Mesothelial cell of epicardium (in vitro differentiated cells): ENCODE results near the gene SIPA1L3. TPM values are rescaled to one million over a fixed set of nuclear protein-coding genes. Genes with fewer than 3 reads are reported as not detected.

ENCODE experiments used
- DNase-seq, 2 experiments: peaks; one replicate each; pipeline ENCODE4 v3.0.0; 2021; ENCODE audit warnings: low spot score in 2 of 2; ENCODE audit not compliant: unreplicated experiment in 2 of 2
- H3K27ac Mint-ChIP-seq: 2 replicates; pipeline ENCODE4 v1.8.0; 2021; ENCODE audit warnings: mixed read lengths
- H3K27me3 Mint-ChIP-seq: 2 replicates; pipeline ENCODE4 v1.8.0; 2021; ENCODE audit warnings: low read depth, mixed read lengths
- H3K36me3 Mint-ChIP-seq: 2 replicates; pipeline ENCODE4 v1.8.0; 2021; ENCODE audit warnings: mixed read lengths
- H3K4me1 Mint-ChIP-seq: 2 replicates; pipeline ENCODE4 v1.8.0; 2021; ENCODE audit warnings: mixed read lengths
- H3K4me3 Mint-ChIP-seq: 2 replicates; pipeline ENCODE4 v1.8.0; 2021; ENCODE audit warnings: mild to moderate bottlenecking, moderate library complexity, mixed read lengths
- H3K9me3 Mint-ChIP-seq: 2 replicates; pipeline ENCODE4 v1.8.0; 2021; ENCODE audit warnings: mixed read lengths
- CTCF ChIP-seq: fragments of 200-600 bp; sonication (generic); IDR thresholded peaks from one replicate; pipeline ENCODE4 v1.5.0; 2021; ENCODE audit warnings: antibody characterized with exemption; ENCODE audit not compliant: unreplicated experiment
- total RNA-seq: library from RNA; stranded (reverse); gene quantifications from 3 replicates; pipeline ENCODE4 v1.2.1, GENCODE V29; 2021

Gene SIPA1L3
- total RNA-seq, 1 donor from 2014 or later = 58.2 TPM

- H3K9me3 Mint-ChIP-seq = peaks cover 6% of the 10 kb centered on the region
- H3K36me3 Mint-ChIP-seq = peaks cover 18% of the 10 kb centered on the region
- no peak for TF ChIP-seq CTCF
- H3K27me3 Mint-ChIP-seq = no peaks in the 10 kb centered on the region
- H3K4me3 Mint-ChIP-seq = no peak overlapping the region
- DNase-seq = no peak
- H3K4me1 Mint-ChIP-seq = peaks cover 17% of the 10 kb centered on the region
- no peak overlapping the region for H3K27ac Mint-ChIP-seq
Measured at GRCh38 chr19:38030686-38031422, 123.8 kb downstream of the SIPA1L3 start.

- no peak for TF ChIP-seq CTCF
- no peak overlapping the region for H3K4me3 Mint-ChIP-seq
- H3K36me3 Mint-ChIP-seq = peaks cover 18% of the 10 kb centered on the region
- no peak for DNase-seq
- H3K9me3 Mint-ChIP-seq = peaks cover 6% of the 10 kb centered on the region
- no peaks in the 10 kb centered on the region for H3K27me3 Mint-ChIP-seq
- peaks cover 17% of the 10 kb centered on the region for H3K4me1 Mint-ChIP-seq
- H3K27ac Mint-ChIP-seq = no peak overlapping the region
Measured at GRCh38 chr19:38031423-38031770, 124.4 kb downstream of the SIPA1L3 start.

GRCh38 chr19:38032151-38032550, 125.1 kb downstream of the SIPA1L3 start:
- Mint-ChIP-seq H3K4me1 (peaks cover 20% of the 10 kb centered on the region), H3K27me3 (no peaks in the 10 kb centered on the region), H3K36me3 (peaks cover 18% of the 10 kb centered on the region), H3K27ac (peak overlapping the region; percentile 52), H3K4me3 (no peak overlapping the region), H3K9me3 (peaks cover 6% of the 10 kb centered on the region)
- TF ChIP-seq CTCF = no peak
- no peak for DNase-seq

GRCh38 chr19:38032951-38033350, 125.9 kb downstream of the SIPA1L3 start:
- peaks cover 27% of the 10 kb centered on the region for H3K4me1 Mint-ChIP-seq

GRCh38 chr19:38033658-38034491, 126.9 kb downstream of the SIPA1L3 start:
- TF ChIP-seq CTCF = no peak
- Mint-ChIP-seq H3K9me3 (peaks cover 6% of the 10 kb centered on the region), H3K4me3 (no peak overlapping the region), H3K36me3 (peaks cover 18% of the 10 kb centered on the region), H3K27ac (peak overlapping the region; percentile 92), H3K27me3 (no peaks in the 10 kb centered on the region), H3K4me1 (peaks cover 28% of the 10 kb centered on the region)
- DNase-seq = no peak

More at GRCh38 chr19:38032951-38033350, 125.9 kb downstream of the SIPA1L3 start:
- Mint-ChIP-seq H3K27me3 (no peaks in the 10 kb centered on the region), H3K9me3 (peaks cover 6% of the 10 kb centered on the region), H3K27ac (peak overlapping the region; percentile 92), H3K36me3 (peaks cover 18% of the 10 kb centered on the region), H3K4me3 (no peak overlapping the region)
- no peak for TF ChIP-seq CTCF
- DNase-seq = no peak
